GM19372 (cell line): ENCODE results near the gene IL6R.
"Not testable (repeated sequence)": the region's sequence is repeated elsewhere in the genome, so short reads cannot be mapped to it uniquely, and the experiment has no call there.

Experiments used
- ATAC-seq: cut with Tn5 transposase; IDR thresholded peaks from one replicate; pipeline ENCODE4 v1.9.1; 2021; ENCODE audit warnings: mild to moderate bottlenecking, low read depth, moderate library complexity; ENCODE audit not compliant: unreplicated experiment

The IL6R gene

DNA sequence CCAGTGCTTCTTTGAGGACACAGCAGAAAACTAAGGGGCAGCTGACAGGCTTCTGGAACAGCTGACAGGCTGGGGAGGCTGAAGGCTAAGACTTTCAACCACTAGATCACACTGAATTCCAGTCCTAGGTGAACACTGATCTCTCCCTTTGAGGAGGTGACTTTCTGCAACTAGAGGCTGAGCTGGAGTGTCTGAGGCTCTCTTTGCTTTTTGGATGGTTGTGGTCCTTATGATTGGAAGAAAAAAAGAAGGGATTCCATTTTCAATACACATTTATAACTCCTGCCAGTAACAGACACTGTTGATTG, 1.4 kb downstream of the IL6R start:
- ATAC-seq = no peak

DNA sequence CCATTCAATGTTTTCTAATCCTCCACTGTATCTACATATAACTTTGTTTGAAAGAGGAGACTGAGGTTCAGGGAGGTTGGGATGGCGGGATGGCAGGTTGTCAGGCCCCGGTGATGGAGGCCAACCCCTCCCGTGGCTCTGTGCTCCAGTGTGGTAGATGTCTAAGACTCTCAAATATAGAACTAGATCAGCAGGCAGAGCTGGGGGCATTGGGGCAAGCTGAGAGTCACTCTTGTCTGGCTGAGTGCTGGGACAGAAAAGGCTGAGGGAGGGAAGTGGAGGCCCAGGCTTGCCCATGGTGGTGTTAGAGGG, 1.7 kb downstream of the IL6R start:
- ATAC-seq = no peak

DNA sequence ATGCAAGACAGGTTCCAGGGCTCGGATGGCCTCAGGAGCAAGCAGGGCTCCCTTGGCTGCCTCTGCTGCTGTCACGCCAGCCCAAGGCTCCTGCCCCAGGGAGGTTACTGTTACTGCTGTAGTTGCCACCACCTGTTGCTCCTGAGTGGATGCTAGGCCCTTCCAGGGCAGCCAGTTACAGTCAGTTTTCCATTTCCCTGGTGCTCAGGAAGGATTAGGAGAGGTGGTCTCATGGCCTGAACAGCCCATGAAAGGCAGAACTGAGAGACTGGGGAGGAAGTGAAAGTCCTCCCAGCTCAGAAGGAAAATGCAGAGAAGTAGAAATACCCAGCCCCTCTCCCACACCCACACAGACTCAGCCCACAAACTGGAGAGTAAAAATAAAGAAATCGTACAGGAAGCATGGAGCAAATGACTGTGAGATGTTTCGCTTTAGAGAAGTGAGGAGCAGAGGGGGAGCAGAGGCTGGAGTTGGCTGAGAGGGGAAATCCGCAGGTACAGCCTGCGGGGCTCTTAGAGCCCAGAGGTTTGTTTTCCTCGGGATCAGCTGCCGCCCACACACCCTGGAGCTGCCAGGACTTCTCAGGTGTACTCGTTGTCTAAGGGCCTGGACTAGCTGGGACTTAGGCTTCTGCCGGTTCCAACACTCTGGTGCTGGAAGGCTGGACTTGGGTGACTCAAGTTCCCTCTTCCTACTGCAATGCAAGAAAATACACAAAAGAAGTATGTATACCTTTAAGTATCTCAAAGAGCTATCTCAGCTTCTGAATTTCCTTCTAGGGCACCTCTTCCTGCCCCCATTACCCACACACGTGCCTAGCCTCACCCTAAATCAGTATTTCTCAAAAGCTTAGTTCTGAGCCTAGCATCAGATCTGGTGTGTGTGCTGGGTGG, 2.3 kb downstream of the IL6R start:
- no peak for ATAC-seq

DNA sequence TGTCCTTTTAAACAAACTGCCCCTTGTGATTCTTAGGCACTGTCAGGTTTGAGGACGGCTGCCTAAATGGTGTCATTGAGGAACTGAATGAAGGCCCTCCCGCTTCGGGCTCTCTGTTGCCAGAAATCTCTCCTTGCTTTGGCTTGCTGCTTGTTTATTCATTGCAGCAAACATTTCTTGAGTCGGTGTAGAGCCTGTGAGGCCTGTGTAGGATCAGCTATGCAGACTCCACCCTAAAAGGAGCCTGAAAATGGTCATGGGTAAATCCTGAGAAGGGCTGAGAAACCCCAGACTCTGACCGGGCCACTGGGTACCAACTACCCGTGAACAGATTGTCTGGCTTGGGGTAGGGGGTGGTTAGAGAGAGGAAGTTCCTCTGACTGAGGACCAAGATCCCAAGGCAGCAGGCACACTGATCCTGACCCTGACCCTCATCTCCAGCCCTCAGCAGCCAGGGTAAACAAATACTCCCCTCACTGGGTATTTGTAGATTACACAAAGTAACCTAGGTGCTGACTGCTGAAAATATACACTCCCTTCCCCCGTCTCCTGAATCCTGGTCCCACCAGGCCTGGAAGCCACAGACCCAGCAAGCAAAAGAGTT, 3.1 kb downstream of the IL6R start:
- ATAC-seq = no peak

DNA sequence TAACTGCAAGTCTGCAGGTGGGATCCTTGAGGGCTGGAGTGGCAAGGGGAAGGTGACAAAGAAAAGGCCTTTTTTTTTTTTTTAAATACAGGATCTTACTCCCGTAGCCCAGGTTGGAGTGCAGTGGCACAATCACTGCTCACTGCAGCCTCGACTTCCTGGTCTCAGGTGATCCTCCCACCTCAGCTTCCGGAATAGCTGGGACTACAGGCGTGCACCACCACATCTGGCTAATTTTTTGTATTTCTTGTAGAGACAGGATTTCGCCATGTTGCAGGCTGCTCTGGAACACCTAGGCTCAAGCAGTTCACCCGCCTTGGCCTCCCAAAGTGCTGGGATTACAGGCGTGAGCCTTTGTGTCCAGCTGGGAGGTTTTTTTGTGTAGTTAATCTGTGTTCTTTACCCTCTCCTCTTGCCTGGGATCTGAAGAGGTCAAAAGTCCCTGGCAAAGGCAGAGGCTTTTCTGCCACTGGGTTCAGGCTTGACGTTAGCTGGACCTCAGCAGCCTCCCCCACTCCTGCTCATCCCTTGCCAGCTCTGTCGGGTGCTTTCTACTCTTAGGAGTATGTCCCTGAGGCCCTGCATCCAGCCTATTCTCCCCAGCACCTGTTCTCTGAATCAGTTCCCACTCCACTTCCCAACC, 5.2 kb downstream of the IL6R start:
- no peak for ATAC-seq

DNA sequence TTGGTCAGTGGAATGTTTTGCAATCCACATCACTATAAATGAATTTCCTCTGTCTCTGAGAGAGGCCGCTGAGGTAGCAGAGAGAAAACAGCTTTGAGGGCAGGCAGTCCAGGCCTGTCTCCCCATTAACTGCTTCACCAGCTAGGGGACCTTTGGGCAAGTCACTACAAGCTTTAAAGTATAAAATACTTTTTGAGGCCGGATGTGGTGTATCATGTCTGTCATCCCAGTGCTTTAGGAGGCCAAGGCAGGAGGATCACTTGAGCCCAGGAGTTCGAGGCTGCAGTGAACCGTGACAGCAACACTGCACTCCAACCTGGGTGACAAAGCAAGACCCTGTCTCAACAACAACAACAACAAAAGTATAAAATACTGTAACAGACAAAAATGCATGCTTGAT, 6.4 kb downstream of the IL6R start:
- ATAC-seq = no peak

DNA sequence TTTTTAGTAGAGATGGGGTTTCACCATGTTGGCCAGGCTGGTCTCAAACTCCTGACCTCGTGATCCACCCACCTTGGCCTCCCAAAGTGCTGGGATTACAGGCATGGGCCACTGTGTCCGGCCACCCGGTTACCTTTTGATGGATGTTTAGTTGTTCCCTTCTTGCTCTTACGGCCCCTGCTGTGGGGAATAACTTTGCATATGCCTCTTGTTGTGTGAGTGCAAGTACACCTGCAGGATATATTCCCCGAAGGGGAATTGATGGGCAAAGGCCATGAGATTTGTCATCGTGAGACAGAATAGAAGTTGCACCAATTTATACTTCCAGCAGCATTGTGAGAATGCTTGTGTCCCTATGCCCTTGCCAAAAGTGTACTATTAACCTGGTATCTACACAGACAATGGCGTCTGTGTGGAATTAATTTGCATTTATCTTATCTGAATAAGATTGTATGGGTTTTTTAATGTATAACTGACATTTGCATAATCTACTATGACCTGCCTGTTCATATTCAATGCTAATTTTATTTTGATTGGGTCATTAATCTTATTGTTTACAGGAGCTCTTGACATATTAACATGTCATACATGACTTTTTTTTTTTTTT, 8.1 kb downstream of the IL6R start:
- no peak for ATAC-seq

DNA sequence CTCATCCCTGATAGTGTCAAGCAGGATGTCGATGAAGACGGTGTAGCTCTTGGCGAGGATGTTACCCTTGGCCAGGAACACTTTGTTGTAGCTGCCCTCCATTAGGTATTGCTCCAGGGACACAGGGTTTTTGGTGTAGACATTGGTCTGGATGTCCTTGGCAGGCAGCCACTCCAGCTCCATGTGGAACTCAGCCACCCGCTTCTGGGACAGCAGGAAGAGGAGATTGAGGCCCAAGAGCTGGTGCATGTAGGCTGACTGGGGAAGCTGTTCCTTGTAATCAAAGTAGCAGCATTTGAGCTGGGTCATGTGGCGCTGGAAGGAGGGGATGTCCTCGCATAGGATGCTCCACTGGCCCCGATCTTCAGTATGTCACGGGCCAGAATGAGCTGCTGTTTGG, 9.5 kb downstream of the IL6R start:
- ATAC-seq = no peak

DNA sequence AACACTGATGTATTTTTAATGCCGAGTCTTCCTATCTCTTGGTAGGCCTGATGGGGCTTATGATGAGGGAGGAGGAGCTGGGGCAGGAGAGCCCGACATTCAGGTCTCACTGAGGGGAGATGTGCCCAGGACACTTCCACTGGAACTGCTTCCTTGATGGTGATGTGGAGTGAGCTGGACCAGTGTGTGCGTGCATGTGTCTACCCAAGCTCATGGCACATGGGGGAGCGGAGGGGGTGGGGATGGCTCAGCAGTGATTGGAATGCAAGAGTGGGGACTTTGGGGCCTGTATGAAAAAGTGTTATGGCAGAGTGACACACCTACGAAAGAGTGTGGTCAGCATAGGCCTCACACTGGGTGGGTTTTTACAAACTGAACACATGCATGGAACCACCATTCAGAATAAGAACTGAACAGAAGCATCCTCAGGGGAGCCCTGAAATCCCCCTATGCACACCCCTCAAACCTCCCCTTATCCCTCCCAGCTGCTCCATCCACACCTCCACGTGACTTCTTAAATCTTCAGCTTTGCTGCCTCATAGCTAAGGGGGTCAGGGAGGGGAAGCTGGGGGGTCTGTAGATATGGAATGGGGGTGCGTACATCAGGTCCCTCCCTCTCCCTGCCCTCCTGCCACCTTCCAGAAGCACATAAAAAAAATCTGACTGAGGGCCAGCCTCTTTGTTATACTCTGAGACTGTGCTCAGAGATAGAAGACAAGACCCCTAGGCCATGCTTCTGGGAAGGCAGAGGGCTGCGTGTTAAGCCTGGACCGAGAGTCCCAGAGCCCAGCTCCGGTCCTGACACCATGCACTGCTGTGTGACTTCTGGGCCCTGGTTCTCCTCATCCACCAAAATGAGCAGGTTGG, 11.6 kb downstream of the IL6R start:
- no peak for ATAC-seq

DNA sequence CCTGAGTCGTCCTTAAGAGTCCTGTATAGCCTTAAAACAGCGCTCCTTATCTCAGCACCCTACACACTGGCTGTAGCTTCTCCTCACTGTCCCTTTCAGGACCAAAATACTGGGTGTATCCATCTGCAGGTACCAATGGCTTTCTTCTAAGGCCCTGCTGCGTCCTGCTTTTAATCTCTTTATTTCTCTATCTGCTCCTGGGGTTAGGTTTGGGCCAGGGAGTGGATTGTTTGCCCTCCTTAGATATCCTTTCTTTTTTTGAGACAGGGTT, 12.1 kb downstream of the IL6R start:
- ATAC-seq = no peak

DNA sequence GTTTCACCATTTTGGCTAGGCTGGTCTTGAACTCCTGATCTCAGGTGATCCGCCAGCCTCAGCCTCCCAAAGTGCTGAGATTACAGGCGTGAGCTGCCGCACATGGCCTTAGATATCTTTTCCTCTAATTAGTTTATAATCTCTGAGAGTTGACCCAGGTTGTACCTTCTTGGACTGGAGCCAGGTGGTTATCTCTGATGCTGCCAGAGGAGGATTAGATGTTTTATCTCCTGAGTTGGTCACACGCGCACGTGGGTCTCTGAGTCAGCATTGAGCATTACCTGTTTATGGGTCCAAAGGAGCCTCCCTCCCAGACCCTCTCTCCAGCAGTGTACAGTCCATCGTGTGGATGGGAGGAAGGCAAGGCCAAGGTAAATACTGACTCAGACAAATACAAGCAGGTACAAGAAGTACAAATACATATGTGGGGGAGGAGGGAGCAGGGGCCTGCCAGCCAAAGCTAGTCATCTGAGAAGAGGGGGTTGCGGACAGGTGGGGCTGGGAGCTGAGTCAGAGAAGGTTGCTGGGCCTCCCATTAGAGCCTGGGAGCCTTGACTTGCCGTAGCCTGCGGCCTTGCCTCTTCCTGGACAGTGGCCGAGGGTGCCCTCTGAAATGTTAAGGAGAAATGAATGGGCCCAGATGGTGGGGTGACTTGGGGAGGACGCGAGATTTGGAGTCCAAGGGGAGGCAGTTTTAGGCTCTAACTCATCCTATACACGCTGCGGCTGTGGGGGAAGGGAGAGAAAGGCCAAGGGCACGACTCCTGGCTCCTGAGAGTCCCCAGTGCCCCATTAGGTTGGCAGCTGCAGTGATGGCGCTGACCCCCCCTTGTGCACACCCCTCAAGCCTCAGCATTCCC, 13.1 kb downstream of the IL6R start:
- no peak for ATAC-seq

DNA sequence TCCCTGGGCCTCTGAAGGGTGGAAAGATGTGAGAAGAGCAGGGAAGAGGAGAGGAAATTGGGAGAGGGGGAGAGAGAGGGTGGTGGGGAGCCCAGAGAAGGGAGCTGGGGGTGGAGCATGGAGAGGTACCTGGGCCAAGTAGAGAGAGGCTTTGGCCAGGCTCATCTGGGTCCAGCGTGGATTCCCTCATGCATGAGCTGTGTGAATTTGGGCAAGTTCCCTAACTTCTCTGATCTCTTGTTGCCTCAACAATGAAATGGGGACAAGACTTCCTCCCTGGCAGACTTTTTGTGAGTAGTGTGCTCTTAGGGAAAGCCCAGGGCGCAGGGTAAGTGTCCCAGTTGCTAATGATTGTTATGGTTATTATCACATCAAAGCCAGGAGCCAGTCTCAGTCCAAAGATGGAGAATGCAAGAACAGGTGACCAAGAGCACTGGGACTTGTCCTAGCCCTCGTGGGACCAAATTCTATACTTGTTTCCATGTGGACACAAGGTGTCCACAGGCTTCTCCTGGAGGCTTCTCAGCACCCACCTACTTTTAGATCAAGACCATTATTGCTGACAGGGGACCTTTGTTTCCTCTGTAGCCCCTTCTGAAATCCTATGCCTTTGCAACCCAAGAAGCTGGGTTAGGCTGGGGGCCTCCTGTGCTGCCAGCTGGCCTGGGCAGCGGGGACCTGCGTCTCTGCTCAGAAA, 13.9 kb downstream of the IL6R start:
- no peak for ATAC-seq

DNA sequence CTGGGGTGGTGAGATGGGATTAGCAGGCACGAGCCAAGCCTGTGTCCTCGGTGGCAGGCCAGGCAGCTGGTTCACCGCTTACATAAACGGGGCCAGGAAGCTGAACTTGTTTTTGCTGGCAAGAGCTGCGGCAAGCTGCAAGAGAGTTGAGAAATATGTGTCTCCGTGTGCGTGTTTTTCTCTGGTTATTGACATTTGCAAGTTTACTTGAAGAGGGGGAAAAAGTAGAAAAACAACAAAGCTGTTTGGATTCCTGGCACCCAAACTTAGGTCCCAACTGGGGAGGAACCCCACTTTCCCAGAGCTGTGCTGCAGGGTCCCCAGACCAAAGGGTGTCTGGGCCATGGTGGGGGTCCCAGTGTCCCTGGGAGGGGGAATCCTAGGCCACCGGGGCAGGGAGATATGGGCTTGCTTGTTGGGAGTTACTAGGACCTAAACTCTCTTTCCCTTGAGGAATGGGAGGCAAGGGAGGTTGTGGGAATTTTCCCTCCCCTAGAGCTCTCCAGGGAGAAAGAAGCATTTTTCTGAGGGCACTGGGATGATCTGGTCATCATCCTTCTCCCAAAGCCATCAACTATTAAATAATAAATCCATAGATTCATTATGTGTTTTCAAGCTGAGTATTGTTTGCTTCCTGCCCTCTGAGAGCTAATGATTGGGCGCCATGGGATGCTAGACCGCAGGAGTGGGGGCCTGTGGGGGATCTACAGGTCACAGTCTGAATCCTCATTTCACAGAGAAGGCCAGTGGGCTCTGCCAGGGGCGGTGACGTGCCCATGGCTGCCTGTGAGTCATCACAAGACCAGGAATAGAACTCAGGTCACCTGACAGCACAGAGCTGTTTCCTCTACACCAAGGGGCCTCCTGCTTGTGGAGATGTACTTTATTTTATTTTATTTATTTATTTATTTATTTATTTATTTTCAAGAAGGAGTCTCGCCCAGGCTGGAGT, 14.8 kb downstream of the IL6R start:
- ATAC-seq = no peak

DNA sequence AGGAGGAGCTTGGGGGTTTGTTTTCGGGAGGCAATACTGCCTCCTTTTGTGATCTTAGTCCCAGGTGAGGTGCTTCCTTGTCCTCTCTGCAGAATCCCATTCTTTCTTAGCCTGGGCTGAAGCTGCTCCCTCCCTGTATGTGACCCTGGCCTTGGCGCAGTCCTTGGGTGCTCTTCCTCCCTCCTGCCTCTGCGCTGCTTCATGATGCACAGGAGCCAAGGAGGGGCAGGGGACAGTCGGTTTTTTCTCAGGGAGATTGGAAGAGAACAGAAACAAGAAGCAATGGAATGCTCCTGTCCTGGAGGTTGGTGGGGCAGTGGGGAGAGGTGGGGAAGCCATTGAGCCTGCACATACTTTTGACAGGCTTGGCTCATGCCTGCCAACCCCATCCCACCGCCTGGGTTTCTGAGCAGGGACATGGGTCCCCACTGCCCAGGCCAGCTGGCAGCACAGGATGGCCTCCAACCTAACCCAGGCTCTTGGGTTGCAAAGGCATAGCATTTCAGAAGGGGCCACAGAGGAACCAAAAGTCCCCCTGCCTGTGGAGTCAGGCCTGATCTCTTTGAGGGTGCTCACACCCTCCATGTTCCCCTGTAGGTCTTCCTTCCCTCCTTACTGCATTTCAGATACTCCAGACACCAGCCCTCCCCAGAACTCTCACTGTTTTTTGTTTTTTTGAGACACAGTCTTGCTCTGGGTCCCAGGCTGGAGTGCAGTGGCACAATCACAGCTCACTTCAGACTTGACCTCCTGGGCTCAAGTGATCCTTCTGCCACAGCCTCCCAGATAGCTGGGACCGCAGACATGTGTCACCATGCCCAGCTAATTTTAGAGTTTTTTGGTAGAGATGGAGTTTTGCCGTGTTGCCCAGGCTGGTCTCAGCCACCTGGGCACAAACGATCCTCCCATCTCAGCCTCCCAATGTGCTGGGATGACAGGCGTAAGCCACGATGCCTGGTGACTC, 16.1 kb downstream of the IL6R start:
- ATAC-seq = no peak

DNA sequence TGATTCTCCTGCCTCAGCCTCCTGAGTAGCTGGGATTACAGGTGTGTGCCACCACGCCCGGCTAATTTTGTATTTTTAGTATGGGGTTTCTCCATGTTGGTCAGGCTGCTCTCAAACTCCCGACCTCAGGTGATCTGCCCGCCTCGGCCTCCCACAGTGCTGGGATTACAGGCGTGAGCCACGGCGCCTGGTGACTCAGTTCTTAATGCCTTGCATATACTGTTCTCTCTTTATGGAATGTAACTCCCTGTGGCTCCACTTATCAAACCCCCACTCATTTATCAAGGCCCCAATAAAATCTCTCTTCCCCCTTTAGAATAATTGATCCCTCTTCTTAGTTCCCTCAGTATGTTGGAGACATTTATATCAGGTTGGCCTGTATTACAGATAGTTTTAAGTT, 16.9 kb downstream of the IL6R start:
- not testable (repeated sequence) for ATAC-seq

DNA sequence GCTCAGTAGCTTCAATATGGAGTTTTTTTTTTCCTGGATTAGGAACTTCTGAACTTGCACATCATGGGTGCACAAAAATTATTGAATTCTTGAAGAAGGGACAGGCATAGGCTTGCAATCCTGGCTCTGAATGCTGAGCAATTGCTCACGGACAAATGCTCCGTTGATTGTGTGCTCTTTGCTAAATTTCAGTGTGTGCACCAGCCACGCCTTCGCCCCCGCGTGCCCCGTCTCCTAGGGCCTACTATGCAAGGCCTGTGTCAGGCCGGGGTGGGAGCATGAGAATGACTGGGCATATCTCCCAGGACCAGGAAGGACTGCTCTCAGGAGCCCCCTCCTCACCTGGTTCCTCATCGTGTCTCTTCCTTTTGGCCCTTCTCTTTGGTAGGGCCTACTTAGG, 17.4 kb downstream of the IL6R start:
- ATAC-seq = no peak

DNA sequence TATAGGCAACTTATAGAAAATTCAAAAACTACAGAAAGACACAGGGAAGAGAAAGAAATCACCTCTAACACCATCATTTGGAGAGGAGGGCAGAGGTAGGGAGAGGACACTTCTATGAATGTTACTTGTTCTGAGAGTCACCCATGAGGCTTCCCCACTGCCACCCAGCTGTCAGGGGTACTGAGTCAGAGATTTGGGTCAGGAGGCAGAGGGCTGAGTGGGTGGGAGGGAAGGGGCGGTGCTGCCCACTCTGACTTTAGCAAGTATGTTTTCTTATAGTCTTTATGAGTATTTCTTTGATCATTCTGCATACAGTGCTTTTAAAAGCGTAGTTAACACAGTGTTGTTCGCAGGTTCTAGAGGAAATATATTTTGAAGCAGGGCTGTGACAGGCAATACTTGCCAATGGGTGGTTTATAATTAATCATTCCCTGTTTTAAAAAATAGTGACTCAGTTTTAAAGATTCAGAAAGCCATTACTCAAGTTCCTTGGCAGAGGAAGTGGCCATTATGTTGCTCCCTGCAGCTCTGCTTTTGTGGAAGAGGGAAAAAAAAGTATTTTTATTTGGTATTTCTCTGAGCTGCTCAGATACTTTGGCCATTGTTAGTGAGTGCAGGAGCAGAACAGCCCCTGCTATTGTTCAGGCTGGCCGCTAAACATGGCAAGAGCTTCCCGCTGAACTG, 18.3 kb downstream of the IL6R start:
- ATAC-seq = no peak
